Measurements from ENCODE around the gene NPPB.
A peak's percentile ranks its signal among the peaks of the same experiment; 100 is the strongest.
"Not testable (repeated sequence)": the region's sequence is repeated elsewhere in the genome, so short reads cannot be mapped to it uniquely, and the experiment has no call there.

The NPPB gene

GRCh38 chr1:11858613-11858967, at the start of gene NPPB:
Gene NPPB, minus strand, starts transcription at chr1:11858945. Its CDS starts 112 bp downstream, at chr1:11858833.
- no peak for DNase-seq

GRCh38 chr1:11908095-11908675, 49.4 kb upstream of the NPPB start:
- DNase-seq, result peak; percentile 90

GRCh38 chr1:11907275-11908094, 48.7 kb upstream of the NPPB start:
- DNase-seq, result peak; percentile 97

- no peak for DNase-seq
These were observed 48.1 kb upstream of the NPPB start for GRCh38 chr1:11906870-11907269.

- DNase-seq, result no peak
These were observed 46.2 kb upstream of the NPPB start for GRCh38 chr1:11904978-11905377.

- not testable (repeated sequence) for DNase-seq
These were observed 45.4 kb upstream of the NPPB start for GRCh38 chr1:11904156-11904555.

GRCh38 chr1:11903210-11903609, 44.5 kb upstream of the NPPB start:
- DNase-seq, result no peak

- not testable (repeated sequence) for DNase-seq
These were observed 42.7 kb upstream of the NPPB start for GRCh38 chr1:11901446-11901845.

GRCh38 chr1:11898831-11899467, 40.2 kb upstream of the NPPB start:
- peak; percentile 37 for DNase-seq

- no peak for DNase-seq
These were observed 39.5 kb upstream of the NPPB start for GRCh38 chr1:11898086-11898785.

- DNase-seq, result not testable (repeated sequence)
These were observed 35.8 kb upstream of the NPPB start for GRCh38 chr1:11894501-11894900.

- DNase-seq, result peak; percentile 81
These were observed 35.1 kb upstream of the NPPB start for GRCh38 chr1:11893907-11894251.

GRCh38 chr1:11891433-11892186, 32.9 kb upstream of the NPPB start:
- no peak for DNase-seq

- DNase-seq, result no peak
These were observed 30.1 kb upstream of the NPPB start for GRCh38 chr1:11888877-11889208.

- no peak for DNase-seq
These were observed 29.6 kb upstream of the NPPB start for GRCh38 chr1:11888206-11888876.

- no peak for DNase-seq
These were observed 28.9 kb upstream of the NPPB start for GRCh38 chr1:11887666-11888007.

- DNase-seq, result no peak
These were observed 28.4 kb upstream of the NPPB start for GRCh38 chr1:11886986-11887665.

GRCh38 chr1:11885916-11886315, 27.2 kb upstream of the NPPB start:
- no peak for DNase-seq

- peak; percentile 70 for DNase-seq
These were observed 24.2 kb upstream of the NPPB start for GRCh38 chr1:11882814-11883538.

- no peak for DNase-seq
These were observed 23.1 kb upstream of the NPPB start for GRCh38 chr1:11881749-11882441.
